Endometrium (tissue), 2 donors: ENCODE results near the gene FAM20C.
"Not testable (repeated sequence)": the region's sequence is repeated elsewhere in the genome, so short reads cannot be mapped to it uniquely, and the experiment has no call there.

ENCODE experiments used
- FAIRE-seq: peaks from 2 replicates; lab custom pipeline; 2012; peaks lifted over from hg19 to GRCh38; lab: Jason Lieb, UNC
- donor health status: control.
- donor health status: control.

The FAM20C gene

DNA sequence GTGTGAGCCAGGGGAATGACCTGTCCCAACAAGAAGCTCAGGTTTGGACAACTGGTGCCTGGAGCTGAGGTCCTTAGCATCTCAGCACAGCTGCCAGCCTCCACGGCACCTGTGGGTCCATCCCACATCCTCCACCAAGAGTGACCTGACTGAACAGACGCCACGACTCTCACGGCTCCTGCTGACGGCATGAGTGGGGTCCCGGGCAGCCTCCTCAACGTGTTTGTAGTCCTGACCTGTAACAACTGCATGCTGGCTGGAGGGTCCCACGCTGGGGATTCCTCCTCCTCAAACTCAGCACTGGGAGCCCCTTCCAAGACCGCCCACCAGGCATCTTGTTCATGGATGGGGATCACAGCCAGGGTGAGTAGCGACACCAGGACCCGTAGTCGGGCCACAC lies 36.2 kb downstream of the FAM20C start:
- no peak for FAIRE-seq

DNA sequence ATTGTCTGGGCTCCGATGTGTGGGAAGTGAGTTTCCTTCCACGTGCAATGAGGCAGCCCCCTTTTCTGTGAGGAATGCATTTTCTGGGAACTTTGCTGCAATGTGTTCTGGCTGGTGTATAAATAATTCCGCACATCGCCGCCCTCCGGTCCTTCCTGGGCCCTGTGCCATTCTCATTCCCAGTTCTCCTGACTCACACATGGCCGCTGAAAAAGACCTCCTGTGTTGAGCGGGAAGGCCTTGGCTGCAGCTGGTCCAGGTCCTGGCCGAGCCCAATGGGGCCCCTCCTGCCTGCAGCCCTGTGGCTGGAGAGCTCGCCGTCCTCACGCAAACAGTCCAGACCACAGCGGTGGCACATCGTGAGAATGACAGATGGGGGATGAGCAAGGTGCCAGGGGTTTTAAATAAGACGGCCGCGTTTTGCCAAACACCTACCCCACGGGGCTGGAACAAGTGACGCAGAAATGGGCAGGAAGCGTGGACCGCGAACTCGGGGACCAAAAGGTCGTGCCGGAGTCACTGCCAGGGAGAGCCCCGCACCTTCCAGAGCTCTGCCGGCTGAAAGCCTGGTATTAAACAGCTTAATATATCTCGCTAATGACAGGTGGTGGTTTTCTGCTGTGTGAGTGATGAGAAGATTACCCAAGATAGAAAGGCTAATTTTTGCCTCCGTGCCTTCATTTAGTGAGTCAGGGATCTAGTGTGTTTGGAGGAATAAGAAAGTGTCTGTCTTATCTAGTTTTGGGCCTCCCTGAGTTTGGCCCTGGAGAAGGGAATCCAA lies 37.0 kb downstream of the FAM20C start:
- peak; percentile 18 for FAIRE-seq

DNA sequence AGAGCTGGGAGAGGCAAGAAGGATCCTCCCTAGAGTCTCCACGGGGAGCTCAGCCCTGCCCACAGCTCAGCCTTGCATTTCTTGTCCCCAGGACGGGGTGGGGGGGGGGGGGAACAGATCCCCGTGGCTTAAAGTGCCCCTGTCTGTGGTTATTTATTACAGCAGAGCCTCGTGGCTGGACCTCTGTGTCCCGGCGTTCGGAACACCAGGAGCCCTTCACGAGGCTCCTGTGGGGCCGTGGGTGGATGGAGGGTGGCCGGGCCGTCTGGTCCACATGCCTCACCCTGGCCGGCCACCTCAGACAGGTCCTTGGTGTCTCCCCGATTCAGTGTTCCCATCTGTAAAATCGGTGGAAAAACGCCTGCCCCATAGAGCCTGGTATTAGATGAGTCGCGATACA lies 37.9 kb downstream of the FAM20C start:
- FAIRE-seq: no peak

DNA sequence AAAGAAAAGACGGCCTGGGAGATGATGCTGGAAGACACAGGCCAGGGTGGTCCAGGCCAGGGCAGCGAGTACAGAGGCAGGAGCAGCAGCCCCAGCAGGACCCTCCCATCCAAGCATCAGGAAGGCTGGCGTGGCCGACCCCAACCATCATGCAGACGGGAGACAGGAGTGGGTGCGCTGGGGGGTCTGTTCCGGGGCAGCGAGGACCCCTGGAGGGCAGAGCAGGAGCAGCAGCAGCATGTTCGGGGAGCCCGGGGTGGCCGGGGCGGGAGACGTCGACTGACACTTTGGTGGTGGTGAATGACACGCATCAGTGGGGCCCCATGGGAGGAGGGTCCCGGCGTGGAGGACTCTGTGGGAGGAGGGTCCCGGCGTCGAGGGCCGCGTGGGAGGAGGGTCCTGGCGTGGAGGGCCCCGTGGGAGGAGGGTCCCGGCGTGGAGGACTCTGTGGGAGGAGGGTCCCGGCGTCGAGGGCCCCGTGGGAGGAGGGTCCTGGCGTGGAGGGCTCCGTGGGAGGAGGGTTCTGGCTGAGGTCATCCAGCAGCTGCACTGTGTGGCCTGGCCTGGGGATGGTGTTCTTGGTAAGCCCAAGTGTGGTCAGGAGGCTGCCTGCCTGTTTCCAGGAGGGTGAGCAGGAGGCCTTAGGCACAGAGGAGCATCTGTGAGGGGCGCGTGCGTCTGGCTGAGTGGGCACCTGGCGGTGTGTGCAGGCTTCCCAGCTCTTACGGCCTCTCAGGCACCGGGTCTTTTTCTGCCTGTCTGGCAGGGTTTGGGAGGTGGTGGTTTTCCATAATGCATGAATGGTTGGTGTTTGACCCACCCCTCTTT lies 38.9 kb downstream of the FAM20C start:
- no peak for FAIRE-seq

DNA sequence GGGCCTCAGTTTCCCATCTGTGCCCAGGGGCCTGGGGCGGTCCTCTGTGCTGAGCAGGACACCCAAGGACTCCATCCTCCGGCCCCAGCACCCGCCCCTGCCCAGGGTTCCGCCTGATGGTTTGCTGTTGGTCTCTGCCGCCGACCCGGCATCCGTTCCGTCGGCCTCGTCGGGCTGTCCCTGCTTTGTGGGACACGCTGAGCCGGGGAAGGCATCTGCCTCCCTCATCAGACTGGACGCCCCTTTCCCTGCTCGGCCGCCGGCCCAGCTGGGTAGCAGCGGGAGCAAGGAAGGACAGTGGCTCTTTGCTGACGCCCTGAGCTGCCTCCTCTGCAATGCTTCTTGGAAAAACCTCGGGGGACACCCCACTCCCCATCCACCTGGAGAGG lies 39.5 kb downstream of the FAM20C start:
- no peak for FAIRE-seq

DNA sequence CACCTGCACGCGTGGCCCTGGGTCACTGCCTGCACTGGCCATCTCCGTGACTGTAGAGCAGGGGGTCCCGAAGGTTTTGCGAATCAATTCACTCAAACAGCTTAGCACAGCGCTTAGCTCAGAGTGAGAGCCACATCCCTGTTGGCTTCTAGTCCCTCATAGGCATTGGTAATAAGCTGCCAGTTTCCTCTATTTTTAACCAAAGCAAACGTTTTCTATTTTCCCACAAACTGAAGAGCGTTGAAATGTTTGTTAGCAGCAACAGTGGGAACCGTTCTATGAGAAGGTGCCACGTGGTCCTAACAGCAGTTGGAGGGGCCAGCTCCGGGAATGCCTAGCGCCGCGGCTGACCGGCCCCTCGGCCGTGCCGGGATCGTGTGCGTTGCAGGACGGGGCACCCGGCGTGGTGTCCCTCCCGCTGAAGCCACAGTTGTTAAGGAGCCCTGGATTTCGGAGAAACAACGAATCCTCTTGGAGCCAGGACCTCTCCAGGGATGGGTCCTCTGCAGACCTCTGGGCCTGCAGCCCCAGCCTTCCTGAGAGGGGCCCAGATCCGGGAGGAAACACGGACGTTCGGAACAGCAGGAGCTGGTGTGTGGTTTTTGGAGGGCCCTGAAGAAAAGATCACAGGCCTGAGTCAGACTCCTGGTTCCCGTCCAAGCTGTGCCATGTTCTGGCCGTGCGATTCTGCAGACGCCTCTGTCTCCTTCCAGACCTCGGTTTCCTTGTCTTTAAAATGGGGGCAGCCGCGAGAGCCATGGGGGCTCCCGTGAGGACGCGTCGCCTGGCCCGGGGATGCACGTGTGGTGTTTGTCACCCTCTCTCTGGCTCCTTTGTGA lies 40.3 kb downstream of the FAM20C start:
- FAIRE-seq: no peak

DNA sequence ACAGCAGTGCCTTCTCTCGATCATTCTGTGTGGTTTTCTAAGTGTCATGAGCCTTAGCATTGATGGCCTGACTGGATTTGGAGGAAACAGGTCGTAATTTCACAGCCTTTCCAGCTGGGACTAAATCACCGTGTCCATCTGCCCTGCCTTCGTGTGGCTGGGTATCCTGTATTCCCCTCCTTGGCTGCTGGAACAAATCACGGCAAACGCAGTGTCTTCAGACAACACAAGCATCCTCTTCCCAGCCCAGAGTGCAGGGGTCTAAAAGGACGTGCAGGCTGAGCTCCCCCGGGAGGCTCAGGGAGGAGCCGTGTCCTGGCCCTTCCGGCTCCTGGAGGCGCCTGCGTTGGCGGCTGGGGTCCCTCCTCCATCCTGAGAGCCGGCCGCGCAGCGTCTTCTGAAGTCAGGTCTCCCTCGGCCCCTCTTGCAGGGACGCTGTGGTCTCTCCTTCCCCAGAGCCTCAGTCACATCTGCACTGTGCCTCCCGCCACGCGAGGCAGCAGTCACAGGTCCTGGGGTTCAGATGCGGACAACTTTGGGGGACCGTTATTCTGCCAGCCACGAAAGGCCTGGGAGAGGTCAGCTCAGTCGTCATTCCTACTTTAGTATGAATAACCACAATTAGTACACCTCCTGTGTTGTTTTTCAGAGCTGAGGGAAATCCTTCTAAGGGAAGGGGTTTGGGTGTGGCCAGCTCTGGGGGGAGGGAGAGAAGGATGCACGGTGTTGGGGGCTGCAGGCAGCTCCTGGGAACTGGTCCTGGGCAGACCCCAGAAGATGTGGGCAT lies 41.1 kb downstream of the FAM20C start:
- FAIRE-seq: no peak

DNA sequence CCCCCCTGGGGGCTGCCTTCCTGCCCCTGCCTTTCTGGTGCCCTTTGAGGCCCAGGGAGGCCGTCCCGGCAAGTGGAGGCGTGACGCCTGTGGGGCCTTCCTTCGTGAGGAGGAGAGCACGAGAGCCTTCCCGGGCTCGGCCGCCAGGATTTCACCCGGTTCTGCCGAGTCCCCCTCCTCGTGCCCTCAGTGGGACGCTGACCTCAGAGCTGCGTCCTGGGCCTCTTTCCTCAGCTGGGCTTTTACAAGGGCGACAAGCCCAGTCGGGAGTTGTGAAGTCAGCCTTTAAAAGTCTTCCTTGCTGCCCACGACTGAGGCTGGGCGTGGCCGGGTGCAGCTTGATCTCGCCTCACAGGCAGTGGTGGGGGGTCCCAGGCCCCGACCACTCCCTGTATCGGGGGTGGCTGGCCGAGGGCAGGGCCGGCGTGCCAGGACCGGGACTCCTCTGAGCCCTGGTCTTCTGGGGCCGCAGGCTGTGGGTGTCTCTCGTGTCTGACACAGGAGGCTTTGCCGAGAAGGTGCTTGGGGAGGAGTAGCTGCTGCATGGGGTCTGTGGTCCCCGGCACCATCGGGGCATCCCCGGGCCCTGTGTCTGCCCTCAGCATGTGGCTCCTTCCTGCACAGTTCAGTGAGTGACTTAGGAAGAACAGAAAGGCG lies 41.8 kb downstream of the FAM20C start:
- no peak for FAIRE-seq

DNA sequence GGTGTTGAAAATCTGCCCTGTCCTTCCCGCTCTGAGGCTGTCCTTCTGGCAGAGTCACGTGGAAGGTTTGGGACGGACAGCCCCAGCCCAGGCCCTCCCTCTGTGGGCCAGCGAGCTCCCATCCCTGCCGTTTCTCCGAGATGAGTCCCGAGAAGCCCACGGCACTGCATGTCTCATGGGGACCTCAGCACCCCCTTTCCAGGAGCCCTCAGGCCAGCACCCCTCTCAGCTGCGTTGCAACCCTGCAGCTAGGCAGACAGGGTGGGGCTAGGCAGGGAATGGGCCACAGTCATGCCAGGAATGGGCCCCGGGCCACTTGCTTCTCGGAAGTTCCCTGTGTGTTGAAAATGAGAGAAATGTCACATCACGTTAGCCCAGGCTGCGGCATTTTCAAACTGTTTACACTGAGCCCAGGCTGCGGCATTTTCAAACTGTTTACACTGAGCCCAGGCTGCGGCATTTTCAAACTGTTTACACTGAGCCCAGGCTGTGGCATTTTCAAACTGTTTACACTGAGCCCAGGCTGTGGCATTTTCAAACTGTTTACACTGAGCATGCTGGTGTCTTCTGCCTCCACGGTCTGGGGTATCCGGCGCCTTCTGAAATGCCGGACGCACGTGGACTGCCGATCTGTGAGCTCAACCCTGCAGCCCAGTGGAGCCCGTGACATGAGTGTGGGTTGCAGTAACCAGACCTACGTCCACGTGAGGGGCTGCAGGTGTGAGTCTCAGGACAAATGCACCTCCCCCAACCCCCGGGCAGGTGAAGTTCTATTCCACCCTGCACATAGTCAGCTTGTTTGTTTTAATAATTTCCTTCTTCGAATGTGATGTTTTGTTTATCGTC lies 42.6 kb downstream of the FAM20C start:
- FAIRE-seq: no peak

DNA sequence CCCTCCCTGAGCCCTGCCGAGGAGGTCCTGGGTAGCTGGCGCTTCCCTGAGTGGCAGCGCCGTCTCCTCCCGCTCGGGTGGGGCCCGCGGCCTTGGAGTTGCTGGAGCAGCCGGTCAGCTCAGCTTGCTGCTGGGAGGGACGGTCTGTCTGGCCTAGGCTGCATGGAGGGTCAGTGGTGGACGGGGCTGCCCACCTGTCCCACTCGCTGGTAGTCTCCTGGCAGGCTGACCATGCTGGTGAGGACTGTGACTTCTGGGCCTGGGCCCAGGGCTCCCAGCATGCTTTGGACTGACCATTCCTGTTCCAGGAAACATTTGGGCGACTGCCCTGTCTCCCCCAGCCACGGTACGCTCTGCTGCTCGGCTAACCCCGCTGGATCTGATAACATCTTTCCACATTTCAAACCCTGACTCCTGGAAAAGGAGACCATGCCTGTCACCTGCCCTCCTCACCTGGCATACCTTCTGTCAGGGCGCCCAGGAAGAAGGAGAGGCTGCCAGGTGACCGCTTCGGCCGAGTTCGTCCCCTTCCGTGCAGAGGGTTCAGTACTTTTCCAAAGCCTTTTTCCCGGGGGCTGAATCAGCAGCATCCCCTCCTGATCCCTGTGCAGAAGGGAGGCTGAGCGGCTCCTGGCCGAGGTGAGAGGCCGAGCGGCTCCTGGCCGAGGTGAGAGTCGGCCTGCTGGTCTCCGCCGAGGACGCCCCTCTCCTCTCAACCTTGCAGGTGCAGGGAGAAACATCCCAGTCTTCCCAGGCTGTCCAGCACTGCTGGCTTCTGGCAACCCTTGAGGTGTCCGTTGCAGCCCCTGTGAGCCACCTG lies 43.4 kb downstream of the FAM20C start:
- FAIRE-seq: no peak

DNA sequence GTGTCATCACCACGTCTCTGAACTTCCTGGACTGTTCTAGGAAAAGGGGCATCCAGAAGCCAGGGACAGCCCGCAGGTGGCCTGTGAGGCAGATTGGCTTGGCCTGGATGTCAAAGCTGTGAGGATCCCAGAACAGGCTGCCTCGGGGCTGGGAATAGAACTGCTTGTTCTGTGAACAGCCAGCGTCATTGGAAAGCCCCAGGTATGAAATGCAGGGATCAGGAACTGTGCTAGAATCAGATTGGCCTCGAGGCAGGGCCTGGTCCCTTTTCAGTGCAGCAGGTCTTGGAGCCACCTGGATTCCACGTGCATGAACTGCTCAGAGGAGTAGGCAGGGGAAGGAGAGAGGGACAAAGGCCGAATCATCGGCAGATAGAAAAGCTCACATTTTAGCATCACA lies 44.6 kb downstream of the FAM20C start:
- no peak for FAIRE-seq

DNA sequence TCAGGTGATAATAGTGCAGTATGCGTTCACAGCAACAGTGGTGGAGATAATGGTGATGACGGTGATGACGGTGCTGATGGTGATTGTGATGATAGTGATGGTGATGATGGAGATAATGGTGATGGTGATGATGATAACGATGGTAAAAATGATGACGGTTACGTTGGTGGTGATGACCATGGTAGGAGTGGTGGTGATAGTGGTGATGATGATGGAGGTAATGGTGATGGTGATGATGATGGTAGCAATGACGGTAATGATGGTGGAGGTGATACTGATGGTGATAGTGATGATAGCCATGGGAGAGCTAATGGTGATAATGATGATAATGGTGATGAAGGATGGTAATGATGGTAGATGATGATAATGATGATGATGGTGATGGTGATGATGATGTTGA lies 45.0 kb downstream of the FAM20C start:
- no peak for FAIRE-seq

DNA sequence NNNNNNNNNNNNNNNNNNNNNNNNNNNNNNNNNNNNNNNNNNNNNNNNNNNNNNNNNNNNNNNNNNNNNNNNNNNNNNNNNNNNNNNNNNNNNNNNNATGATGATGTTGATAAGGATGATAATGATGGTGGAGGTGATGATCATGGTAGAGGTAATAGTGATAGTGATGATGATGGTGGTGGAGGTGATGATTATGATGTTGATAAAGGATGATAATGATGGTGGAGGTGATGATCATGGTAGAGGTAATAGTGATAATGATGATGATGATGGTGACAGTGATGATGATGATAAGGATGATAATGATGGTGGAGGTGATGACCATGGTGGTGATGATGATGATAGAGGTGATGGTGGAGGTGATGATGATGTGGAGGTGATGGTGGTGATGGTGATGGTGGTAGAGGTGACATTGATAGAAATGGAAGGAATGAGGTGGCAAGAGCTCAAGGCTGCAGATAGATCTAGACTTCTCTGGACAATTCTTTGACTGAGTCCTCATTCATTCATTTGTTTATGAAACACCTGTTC lies 47.8 kb downstream of the FAM20C start:
- FAIRE-seq: no peak

DNA sequence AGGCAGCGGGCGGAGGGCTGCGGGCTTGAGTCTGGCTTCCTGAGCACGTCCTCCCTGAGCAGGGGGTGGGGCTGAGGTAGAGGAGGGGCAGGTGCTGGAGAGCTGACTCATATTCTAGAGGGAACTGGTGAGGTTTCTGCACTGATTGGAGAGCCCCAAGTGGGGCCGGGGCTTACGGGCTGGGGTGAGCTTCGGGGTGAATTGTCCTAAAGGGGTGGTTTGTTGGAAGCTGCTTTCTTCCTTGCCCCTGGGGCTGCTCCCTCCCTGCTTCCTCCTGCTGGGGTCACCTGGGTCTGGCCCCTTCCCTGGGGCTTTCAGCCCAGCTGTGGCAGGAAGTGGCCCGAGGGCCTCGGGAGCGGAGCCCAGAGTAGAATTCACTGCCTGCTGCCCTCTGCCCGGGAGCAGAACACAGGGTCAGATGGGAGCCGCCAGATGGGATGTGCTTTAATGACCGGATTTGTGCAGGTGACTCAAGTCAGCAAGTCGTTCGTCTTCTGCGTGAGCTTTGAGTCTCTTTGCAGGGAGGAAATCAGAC lies 48.6 kb downstream of the FAM20C start:
- no peak for FAIRE-seq

DNA sequence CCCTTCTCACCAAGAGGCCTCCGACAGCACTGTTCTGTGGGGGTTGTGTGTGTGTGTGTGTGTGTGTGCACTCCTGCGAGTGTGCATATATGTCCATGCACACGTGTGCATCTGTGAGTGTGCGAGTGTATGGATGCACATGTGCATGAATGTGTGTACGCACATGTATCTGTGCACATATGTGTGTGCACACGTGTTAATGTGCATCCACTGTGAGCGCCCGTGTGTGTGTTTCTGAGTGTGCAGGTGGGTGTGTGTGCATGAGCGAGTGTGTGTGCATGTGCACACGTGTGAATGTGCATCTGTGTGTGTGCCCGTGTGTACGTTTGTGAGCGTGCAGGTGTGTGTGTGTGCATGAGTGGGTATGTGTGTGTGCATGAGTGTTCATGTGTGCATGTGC lies 49.1 kb downstream of the FAM20C start:
- FAIRE-seq: no peak

DNA sequence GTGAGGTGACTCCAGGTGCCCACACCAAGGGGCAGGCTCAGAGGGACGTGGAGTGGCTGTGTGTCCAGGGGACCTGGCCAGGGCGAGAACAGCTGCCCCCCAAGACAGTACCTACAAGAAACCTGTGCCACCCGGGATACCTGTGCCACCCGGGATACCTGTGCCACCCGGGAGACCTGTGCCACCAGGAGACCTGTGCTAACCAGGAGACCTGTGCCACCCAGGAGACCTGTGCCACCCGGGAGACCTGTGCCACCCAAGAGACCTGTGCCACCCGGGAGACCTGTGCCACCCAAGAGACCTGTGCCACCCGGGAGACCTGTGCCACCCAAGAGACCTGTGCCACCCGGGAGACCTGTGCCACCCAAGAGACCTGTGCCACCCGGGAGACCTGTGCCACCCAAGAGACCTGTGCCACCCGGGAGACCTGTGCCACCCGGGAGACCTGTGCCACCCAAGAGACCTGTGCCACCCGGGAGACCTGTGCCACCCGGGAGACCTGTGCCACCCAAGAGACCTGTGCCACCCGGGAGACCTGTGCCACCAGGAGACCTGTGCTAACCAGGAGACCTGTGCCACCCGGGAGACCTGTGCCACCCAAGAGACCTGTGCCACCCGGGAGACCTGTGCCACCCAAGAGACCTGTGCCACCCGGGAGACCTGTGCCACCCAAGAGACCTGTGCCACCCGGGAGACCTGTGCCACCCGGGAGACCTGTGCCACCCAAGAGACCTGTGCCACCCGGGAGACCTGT lies 50.6 kb downstream of the FAM20C start:
- FAIRE-seq: not testable (repeated sequence)

DNA sequence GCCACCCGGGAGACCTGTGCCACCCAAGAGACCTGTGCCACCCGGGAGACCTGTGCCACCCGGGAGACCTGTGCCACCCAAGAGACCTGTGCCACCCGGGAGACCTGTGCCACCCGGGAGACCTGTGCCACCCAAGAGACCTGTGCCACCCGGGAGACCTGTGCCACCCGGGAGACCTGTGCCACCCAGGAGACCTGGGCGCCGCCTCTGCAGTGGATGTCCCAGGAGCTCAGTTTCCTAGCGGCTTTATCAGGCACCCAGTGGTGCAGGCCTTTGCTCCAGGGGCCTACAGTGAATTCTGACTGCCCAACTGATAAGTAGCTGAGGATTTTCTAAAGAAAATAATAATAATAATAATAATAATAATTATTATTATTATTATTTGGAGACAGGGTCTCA lies 51.2 kb downstream of the FAM20C start:
- not testable (repeated sequence) for FAIRE-seq

DNA sequence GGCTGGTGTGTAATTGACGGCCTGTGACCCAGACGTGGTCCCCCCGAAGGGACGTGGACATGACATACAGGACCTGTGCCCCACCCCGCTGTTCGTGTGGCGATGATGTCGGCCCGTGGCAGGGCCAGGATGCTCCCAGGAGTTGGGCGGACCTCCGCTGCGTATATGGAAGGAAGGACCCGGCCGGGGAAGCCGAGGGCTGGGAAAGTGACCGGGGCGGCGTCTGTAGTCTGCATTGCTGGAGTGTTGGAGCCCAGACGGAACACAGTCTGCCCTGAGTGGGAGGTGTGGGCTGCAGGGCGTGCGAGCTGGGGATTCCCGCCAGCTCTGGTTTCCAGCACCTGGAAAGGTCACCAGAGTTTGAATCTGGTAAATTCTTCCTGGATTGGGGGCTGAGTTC lies 52.6 kb downstream of the FAM20C start:
- no peak for FAIRE-seq
